Muscle layer of colon (tissue), 2 donors: ENCODE measurements around the gene P2RY8.
"Not testable (repeated sequence)": the region's sequence is repeated elsewhere in the genome, so short reads cannot be mapped to it uniquely, and the experiment has no call there.

ENCODE experiments used
- H3K27ac ChIP-seq: one replicate; pipeline ENCODE4 v1.7.0; 2013; ENCODE audit warnings: low read depth, mild to moderate bottlenecking, low read length, moderate library complexity
- H3K27me3 ChIP-seq, 2 donors: one replicate each; pipeline ENCODE4 v1.7.0; 2013; ENCODE audit warnings: low read length in 2 of 2, mild to moderate bottlenecking in 2 of 2; ENCODE audit not compliant: insufficient read depth in 2 of 2, control insufficient read depth in 1 of 2
- H3K36me3 ChIP-seq: one replicate; pipeline ENCODE4 v1.7.0; 2013; ENCODE audit warnings: mild to moderate bottlenecking, low read length; ENCODE audit not compliant: insufficient read depth
- H3K4me1 ChIP-seq: one replicate; pipeline ENCODE4 v1.7.0; 2013; ENCODE audit warnings: mild to moderate bottlenecking, low read length; ENCODE audit not compliant: insufficient read depth
- H3K4me3 ChIP-seq, 2 donors: one replicate each; pipeline ENCODE4 v1.7.0; 2013; ENCODE audit warnings: low read length in 2 of 2, low read depth in 1 of 2, mild to moderate bottlenecking in 1 of 2, moderate library complexity in 1 of 2
- H3K9ac ChIP-seq: one replicate; pipeline ENCODE4 v1.7.0; 2013; ENCODE audit warnings: low read length
- H3K9me3 ChIP-seq: one replicate; pipeline ENCODE4 v1.7.0; 2013; ENCODE audit warnings: mild to moderate bottlenecking, low read length
- donor health status: abdominal sarcoma.
- donor health status: Adenocarcinoma of cecum.

P2RY8 gene

DNA sequence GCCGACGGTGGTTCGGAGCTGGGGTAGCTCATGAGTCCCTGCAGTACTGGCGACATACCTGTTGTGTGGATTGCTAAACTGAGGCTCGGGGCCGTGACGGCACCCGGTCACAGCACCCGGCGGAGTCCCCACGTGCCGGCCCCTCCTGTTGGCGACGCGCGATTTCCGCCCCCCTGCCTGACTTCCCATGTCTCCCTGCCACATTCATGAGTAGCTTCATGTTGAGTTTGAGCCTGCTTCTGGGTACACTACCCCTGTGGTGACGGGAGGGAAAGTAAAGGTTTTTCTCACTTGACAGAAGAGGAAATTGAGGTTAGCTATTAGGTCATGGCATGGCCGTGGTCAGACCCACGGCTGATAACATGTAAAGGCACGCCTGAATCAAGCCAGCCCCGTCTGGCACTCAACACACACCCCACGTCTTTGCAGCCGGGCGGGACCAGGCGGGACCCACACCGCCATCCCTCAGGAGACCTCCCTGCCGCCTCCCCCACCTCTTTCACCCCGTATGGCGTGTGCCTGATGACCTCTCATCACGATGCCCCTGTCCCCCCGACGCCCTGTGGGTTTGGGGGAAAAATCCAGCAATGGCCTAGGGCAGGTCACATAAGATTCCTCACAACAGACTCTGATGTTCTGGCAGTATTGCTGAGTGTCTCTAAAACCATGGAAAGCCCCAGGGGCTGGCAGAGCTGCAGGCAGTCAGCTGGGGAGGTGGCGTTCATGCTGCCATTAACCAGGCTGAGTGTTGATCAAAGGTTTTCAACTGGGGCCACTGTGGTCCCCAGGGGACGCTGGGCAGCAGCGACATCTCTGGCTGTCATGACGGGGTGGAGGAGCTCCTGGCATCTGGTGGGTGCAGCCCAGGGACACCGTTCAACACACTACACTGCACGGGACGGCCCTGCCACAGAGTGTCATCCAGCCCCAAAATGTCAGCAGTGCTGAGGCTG is 29.2 kb downstream of the P2RY8 start:
- Histone ChIP-seq H3K27ac (no peak overlapping the region), H3K4me3 (no peak overlapping the region), H3K27me3 (no peaks in the 10 kb centered on the region), H3K9me3 (no peaks in the 10 kb centered on the region), H3K36me3 (no peaks in the 10 kb centered on the region), H3K4me1 (no peaks in the 10 kb centered on the region), H3K9ac (no peak overlapping the region)

DNA sequence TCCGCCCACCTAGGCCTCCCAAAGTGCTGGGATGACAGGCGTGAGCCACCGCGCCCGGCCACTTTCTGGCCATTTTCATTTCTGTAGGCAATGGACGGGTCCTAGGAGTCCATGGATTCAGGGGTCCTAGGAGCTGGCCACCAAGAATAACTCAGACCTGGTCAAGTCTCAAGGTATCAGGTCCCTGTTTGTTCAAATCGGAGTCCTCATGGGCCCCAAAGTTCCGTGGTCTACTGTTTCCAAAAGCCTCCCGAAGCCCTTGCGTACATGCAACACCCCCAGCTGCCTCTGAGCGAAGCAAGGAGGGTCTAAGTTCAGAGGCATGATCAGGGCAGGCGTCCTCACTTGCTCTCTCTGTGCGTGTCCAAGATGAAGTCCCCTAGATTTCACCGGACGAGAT is 30.1 kb downstream of the P2RY8 start:
- no peaks in the 10 kb centered on the region for H3K27me3 ChIP-seq
- H3K4me1 ChIP-seq, result no peaks in the 10 kb centered on the region
- H3K9me3 ChIP-seq, result no peaks in the 10 kb centered on the region
- H3K4me3 ChIP-seq, result no peak overlapping the region
- no peak overlapping the region for H3K27ac ChIP-seq
- H3K36me3 ChIP-seq, result no peaks in the 10 kb centered on the region
- no peak overlapping the region for H3K9ac ChIP-seq

DNA sequence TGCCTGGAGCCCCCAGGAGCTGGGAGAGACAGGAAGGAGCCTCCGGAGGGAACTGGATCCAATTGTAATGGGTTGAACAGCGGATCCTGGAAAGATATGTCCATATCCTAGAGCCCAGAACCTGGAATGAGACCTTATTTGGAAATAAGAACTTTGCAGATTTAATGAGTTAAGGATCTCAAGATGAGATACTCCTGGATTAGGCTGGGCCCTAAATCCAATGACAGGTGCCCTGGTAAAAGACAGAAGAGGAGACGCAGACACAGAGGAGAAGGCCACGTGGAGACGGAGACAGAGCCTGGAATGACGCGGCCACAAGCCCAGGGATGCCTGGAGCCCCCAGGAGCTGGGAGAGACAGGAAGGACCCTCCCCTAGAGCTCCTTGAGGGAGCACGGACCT is 34.1 kb downstream of the P2RY8 start:
- no peak overlapping the region for H3K27ac ChIP-seq
- H3K27me3 ChIP-seq, result no peaks in the 10 kb centered on the region
- H3K9me3 ChIP-seq, result no peaks in the 10 kb centered on the region
- no peak overlapping the region for H3K9ac ChIP-seq
- no peak overlapping the region for H3K4me3 ChIP-seq
- no peaks in the 10 kb centered on the region for H3K36me3 ChIP-seq
- H3K4me1 ChIP-seq, result no peaks in the 10 kb centered on the region

DNA sequence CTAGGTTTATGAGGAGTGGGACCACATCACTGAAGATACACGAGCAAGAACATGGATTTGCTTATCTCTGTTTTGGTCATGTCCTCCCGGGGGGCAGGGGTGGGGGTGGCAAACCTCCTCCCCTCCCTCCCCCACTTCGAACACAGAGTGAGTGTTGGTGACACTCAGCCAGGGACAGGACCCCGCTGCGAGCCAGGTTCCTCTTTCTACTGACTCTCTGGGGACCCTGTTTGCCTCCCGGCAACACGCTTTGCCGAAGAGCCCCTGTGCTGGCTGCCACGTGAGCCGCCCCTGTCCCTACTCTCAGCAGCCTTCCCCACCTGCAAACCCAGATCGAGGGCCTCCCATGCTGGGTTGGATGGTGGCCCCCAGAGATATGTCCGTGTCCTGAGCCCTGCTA is 34.7 kb downstream of the P2RY8 start:
- no peaks in the 10 kb centered on the region for H3K36me3 ChIP-seq
- H3K9ac ChIP-seq, result no peak overlapping the region
- no peaks in the 10 kb centered on the region for H3K4me1 ChIP-seq
- H3K27ac ChIP-seq, result no peak overlapping the region
- no peaks in the 10 kb centered on the region for H3K9me3 ChIP-seq
- H3K27me3 ChIP-seq, result no peaks in the 10 kb centered on the region
- no peak overlapping the region for H3K4me3 ChIP-seq

DNA sequence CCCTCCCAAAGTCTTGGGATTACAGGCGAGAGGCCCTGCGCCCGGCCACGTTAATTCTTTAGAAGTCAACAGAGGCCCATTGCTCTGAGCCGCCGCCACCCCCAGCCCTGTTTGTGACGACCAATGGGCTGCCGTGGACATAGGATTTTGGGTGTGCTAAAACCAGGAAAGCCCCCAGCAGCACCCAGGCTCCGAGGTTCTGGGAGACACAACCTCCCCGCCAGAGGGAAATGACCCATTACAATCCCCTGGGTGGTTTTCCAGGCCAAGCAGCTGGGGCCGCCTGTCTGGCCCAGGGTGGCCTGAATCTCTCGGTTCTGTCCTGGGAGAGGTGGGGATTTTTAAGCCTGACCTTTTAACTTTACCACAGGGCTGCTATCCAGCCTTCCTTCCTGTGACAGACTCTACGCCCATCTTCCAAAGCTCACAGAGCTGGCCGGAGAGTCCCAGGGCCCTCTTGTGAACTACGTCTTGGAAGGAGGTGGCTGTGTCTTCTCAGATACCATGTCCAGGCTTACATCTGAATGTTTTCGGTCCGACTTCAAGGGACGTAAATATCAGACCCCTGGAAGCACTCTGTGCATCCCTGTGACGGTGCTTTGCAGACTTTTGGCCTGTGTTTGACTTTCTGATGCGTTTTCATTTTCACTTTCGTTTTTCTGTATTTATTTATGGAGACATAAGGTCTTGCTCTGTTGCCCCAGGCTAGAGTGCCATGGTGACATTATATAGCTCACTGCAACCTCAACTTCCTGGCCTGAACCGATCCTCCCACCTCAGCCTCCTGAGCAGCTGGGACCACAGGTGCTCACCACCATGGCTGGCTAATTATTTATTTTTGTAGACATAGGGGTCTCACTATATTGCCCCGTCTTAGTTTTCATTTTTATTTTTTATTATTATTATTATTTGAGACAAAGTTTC is 36.0 kb downstream of the P2RY8 start:
- Histone ChIP-seq H3K9ac (no peak overlapping the region), H3K4me1 (no peaks in the 10 kb centered on the region), H3K27me3 (no peaks in the 10 kb centered on the region), H3K4me3 (no peak overlapping the region), H3K27ac (no peak overlapping the region), H3K36me3 (no peaks in the 10 kb centered on the region), H3K9me3 (no peaks in the 10 kb centered on the region)

DNA sequence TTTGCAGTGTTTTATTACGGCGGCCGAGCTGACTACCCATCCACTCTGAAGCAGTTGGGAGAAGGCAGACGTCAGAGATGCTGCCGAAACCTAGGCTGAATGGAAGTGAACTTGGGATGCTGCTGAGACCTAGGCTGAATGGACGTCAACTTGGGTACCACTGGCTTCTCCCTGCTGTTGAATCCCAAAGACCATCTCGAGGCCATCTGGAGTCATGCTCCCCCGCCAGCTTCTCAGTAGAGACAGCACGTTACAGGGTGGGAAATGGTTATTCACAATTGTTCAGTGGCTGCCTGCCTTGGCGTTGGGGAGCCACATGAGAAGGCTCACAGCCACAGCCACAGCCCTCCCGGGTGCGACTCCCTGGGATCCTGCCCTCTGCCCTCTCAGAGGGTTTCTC is 40.9 kb downstream of the P2RY8 start:
- Histone ChIP-seq H3K36me3 (no peaks in the 10 kb centered on the region), H3K9me3 (no peaks in the 10 kb centered on the region), H3K27ac (no peak overlapping the region), H3K4me1 (no peaks in the 10 kb centered on the region), H3K9ac (no peak overlapping the region), H3K27me3 (no peaks in the 10 kb centered on the region), H3K4me3 (no peak overlapping the region)

DNA sequence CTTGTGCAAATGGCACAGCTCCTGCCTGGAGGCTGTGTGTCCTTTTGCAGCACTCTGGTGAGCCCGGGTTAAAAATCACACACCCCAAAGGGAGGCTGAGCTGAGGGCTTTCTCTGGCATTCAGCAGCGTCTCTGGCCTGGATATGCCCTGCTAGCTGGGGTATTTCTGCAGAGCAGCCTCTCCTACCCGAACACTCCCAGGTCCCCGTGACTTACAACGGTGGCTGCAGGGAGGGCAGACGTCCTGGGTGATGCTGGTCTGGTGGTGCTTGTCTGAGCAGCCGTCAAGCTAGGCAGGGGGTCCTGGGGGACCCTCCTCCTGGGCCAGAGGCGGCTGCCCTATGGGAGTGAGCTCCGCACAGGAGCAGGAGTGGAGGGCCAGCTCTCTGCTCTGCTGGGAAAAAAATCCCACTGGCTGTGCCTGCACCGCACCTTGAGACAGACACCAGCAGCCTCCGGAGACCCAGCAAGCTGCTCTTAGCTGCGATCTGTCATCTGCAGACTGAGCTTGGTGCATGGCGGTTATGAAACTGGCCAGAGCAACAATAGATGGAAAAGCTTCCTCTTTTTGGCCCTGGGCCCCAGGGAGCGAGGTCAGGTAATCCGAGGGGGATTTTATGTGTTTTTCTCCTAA is 43.0 kb downstream of the P2RY8 start:
- Histone ChIP-seq H3K36me3 (no peaks in the 10 kb centered on the region), H3K4me3 (no peak overlapping the region), H3K9me3 (no peaks in the 10 kb centered on the region), H3K27me3 (no peaks in the 10 kb centered on the region), H3K27ac (no peak overlapping the region), H3K9ac (no peak overlapping the region), H3K4me1 (no peaks in the 10 kb centered on the region)

- H3K9ac ChIP-seq, result no peak overlapping the region
- H3K9me3 ChIP-seq, result no peaks in the 10 kb centered on the region
- H3K4me3 ChIP-seq, result no peak overlapping the region
- no peaks in the 10 kb centered on the region for H3K36me3 ChIP-seq
- H3K27ac ChIP-seq, result no peak overlapping the region
- no peaks in the 10 kb centered on the region for H3K27me3 ChIP-seq
- no peaks in the 10 kb centered on the region for H3K4me1 ChIP-seq
Measured at GRCh38 chrX:1493412-1493811, 43.6 kb downstream of the P2RY8 start.

DNA sequence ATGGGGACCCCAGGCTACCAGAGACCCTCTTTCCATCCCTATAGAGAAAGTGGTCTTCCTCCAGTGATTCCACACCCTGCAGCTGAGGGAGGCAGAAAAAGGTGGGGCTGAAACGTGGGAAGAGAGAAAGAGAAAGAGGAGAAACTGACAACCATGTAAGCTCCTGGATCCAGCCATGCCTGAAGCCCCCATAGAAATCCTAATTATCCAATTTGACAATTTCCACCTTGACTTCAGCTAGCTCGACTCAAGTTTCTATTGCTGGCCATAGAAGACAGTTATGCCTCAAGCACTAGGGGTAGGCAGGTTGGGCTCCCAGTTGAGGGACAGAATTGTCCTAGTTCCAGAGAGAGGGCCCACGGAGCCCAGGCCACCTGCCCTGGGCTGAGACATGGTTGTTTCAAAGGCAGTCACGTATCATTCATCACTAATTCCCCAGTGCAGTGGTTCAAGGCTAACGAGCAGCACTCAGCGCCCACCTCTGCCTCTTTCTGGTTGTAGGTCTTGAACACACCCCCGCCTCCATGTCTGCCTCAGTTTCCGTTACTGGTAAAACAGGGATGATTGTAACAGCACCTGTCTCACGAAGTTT is 44.5 kb downstream of the P2RY8 start:
- Histone ChIP-seq H3K4me1 (no peaks in the 10 kb centered on the region), H3K9me3 (no peaks in the 10 kb centered on the region), H3K9ac (no peak overlapping the region), H3K27ac (no peak overlapping the region), H3K36me3 (no peaks in the 10 kb centered on the region), H3K27me3 (no peaks in the 10 kb centered on the region), H3K4me3 (no peak overlapping the region)

GRCh38 chrX:1491851-1492349 is 45.1 kb downstream of the P2RY8 start:
- Histone ChIP-seq H3K9me3 (no peaks in the 10 kb centered on the region), H3K4me1 (no peaks in the 10 kb centered on the region), H3K27ac (no peak overlapping the region), H3K4me3 (no peak overlapping the region), H3K36me3 (no peaks in the 10 kb centered on the region), H3K27me3 (peaks cover 0 to 2% of the 10 kb centered on the region in 2 donors), H3K9ac (no peak overlapping the region)

DNA sequence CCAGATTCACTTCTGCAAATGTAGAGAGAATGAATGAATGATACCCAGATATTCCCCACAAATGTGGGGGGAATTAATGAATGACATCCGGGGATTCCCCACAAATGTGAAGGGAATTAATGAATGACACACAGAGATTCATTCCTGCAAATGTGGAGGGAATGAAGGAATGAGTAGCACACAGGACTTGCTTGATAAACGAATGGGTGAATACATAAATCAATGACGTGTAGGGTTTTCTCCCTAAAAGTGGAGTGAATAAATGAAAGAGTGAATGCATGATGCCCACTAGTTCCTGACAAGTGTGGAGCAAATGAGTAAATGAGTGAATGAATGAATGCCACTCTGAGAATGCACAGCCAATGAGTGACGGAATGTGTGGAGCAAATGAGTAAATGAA is 45.7 kb downstream of the P2RY8 start:
- H3K27me3 ChIP-seq, H3K9me3 ChIP-seq, H3K36me3 ChIP-seq, H3K27ac ChIP-seq, H3K4me3 ChIP-seq, H3K4me1 ChIP-seq, H3K9ac ChIP-seq: not testable (repeated sequence)
